Tibial artery (tissue), 4 donors: ENCODE measurements around the gene MARS2.

Experiments
- DNase-seq, 2 donors: peaks; one replicate each; pipeline ENCODE4 v3.0.0-alpha.2; 2019
- H3K27ac ChIP-seq, 2 donors: fragments of 200-600 bp; sonication (generic) in 1 of 2; 1 replicate in 1 of 2; 2 replicates in 1 of 2; pipeline ENCODE4 v1.5.1; 2018 to 2019; ENCODE audit warnings: mild to moderate bottlenecking in 1 of 2
- H3K27me3 ChIP-seq, 2 donors: fragments of 200-600 bp; sonication (generic) in 1 of 2; one replicate each; pipeline versions ENCODE4 v1.5.1 to v1.6.0; 2016 to 2019
- H3K36me3 ChIP-seq, 3 donors: fragments of 200-600 bp; sonication (generic) in 2 of 3; one replicate each; pipeline ENCODE4 v1.5.1; 2016 to 2019; ENCODE audit warnings: mild to moderate bottlenecking in 2 of 3
- H3K4me1 ChIP-seq, 4 donors: fragments of 200-600 bp; sonication (generic) in 2 of 4; 1 replicate in 3 of 4; 2 replicates in 1 of 4; pipeline ENCODE4 v1.5.1; 2016 to 2019
- H3K4me3 ChIP-seq, 2 donors: fragments of 200-600 bp; sonication (generic) in 1 of 2; 1 replicate in 1 of 2; 2 replicates in 1 of 2; pipeline ENCODE4 v1.5.1; 2018 to 2019; ENCODE audit warnings: mild to moderate bottlenecking in 2 of 2
- H3K9me3 ChIP-seq, 3 donors: fragments of 200-600 bp; sonication (generic) in 1 of 3; one replicate each; pipeline ENCODE4 v1.5.1; 2016 to 2019
- intact Hi-C: fragments of 100-400 bp; cut with DNase I; formaldehyde crosslinking; loops from one replicate; pipeline ENCODE4 v1.15.0; 2023; ENCODE audit warnings: low total_unique reads
- TF ChIP-seq, protein P1 (sequence below), 2 experiments: fragments of 200-600 bp in 1 of 2; fragments of 450-650 bp in 1 of 2; IDR thresholded peaks; one replicate each; pipeline ENCODE4 v1.5.1; 2017 to 2019; ENCODE audit warnings: antibody characterized with exemption in 2 of 2, mild to moderate bottlenecking in 1 of 2, moderate library complexity in 1 of 2

MARS2 gene

DNA sequence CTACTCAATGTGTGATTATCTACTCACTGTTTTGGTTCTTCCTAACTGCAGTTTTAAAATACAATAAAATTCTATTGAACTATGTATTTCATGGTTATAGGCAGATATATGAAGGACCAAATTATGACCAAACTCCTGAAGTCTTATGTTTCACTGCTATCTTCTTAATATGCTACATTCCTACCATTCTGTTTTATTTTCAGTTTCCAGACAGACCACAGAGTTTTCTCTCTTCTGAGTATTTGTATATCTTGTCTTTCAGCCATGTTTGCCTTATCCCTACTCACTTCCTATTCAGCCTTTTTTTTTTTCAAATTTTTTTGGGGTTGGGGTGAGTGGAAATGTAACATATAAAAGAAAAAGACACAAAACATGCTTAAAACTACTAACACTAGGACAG lies 36.1 kb upstream of the MARS2 start:
- Histone ChIP-seq H3K4me3 (no peak overlapping the region), H3K36me3 (peaks cover 0 to 18% (median 8%) of the 10 kb centered on the region in 3 donors), H3K27me3 (no peaks in the 10 kb centered on the region), H3K9me3 (peaks cover 0 to 57% (median 19%) of the 10 kb centered on the region in 3 donors), H3K27ac (no peak overlapping the region), H3K4me1 (peaks cover 0 to 16% (median 6%) of the 10 kb centered on the region in 4 donors)
- TF ChIP-seq, protein P1, sequence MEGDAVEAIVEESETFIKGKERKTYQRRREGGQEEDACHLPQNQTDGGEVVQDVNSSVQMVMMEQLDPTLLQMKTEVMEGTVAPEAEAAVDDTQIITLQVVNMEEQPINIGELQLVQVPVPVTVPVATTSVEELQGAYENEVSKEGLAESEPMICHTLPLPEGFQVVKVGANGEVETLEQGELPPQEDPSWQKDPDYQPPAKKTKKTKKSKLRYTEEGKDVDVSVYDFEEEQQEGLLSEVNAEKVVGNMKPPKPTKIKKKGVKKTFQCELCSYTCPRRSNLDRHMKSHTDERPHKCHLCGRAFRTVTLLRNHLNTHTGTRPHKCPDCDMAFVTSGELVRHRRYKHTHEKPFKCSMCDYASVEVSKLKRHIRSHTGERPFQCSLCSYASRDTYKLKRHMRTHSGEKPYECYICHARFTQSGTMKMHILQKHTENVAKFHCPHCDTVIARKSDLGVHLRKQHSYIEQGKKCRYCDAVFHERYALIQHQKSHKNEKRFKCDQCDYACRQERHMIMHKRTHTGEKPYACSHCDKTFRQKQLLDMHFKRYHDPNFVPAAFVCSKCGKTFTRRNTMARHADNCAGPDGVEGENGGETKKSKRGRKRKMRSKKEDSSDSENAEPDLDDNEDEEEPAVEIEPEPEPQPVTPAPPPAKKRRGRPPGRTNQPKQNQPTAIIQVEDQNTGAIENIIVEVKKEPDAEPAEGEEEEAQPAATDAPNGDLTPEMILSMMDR (IDR thresholded peaks at IDR 0.05): no peak
- intact Hi-C loops: no loop called here
- DNase-seq: no peak

DNA sequence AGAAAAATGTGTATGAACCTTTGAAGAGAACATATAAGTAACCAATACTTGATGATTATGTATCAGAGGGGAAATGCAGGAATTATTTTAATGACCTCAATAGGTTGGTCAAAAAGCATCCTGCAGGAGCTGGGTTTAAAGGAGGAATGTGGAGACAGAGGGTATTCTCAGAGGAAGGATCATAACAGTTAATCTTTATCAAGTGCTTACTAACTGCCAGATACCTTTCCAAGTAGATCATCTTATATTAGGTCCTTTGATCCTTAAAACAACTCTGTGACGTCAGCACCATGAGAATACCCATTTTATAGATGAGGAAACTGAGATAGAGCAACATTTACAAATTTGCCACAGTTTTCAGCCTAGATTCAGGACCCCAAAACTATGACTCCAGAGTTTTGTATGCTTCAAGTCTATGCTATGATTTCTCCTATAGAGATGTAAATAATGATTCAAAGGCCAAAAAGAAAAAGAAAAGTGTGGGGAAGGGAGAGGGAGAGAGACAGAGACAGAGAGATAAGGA lies 32.7 kb upstream of the MARS2 start:
- intact Hi-C loops: no loop called here
- Histone ChIP-seq H3K9me3 (peaks cover 0 to 34% (median 5%) of the 10 kb centered on the region in 3 donors), H3K4me1 (peaks cover 0 to 33% (median 12%) of the 10 kb centered on the region in 4 donors), H3K4me3 (no peak overlapping the region), H3K36me3 (peaks cover 0 to 14% (median 8%) of the 10 kb centered on the region in 3 donors), H3K27ac (no peak overlapping the region), H3K27me3 (no peaks in the 10 kb centered on the region)
- no peak for DNase-seq
- TF ChIP-seq, protein P1 (IDR thresholded peaks at IDR 0.05): no peak

DNA sequence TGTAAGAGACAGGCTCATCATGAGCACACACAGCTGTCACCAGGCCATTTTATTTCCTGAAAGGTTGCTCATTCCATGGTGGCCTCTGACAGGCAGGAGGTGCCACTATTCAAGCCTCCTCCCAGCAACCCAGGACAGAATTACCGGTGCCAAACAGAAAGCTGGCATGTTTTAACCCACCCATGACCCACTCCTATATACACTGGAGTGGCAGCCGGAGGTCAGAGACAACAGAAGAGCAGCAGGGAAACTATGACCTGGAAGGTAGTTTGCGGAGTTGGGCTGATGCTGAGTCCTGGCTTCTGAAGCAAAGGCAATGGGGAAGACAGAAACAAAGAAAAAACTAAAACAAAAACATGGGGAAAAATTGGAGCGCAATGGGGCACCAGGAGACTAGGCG lies 32.1 kb upstream of the MARS2 start:
- TF ChIP-seq, protein P1 (IDR thresholded peaks at IDR 0.05): no peak
- intact Hi-C loops: no loop called here
- Histone ChIP-seq H3K27ac (no peak overlapping the region), H3K27me3 (no peaks in the 10 kb centered on the region), H3K4me1 (peaks cover 0 to 37% (median 12%) of the 10 kb centered on the region in 4 donors), H3K36me3 (peaks cover 0 to 14% (median 8%) of the 10 kb centered on the region in 3 donors), H3K9me3 (peaks cover 0 to 28% (median 0%) of the 10 kb centered on the region in 3 donors), H3K4me3 (peak overlapping the region; percentile 49 to 54)
- no peak for DNase-seq

DNA sequence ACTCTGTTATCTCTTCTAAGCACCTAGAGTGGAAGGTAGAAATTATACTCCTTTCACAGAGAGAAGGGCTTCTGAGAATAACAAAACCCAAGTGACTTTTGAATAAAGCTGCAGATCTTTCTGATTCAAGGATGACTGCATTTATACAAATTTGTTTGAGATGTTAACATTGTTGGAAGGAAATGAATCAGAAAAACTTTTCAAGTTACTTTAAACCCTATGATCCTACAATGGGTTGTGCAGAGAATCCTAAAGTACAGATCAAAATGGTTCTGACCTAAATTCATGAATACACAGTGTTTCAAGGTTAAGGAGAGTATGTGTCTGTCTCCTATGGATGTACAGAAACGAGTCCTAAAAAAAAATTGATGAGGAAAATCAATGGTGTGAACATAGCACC lies 31.6 kb upstream of the MARS2 start:
- H3K27ac ChIP-seq: no peak overlapping the region
- DNase-seq: no peak
- peaks cover 0 to 23% (median 0%) of the 10 kb centered on the region in 3 donors for H3K9me3 ChIP-seq
- intact Hi-C loops: no loop called here
- H3K4me3 ChIP-seq: peak overlapping the region; percentile 49 to 54
- no peaks in the 10 kb centered on the region for H3K27me3 ChIP-seq
- peaks cover 0 to 12% (median 8%) of the 10 kb centered on the region in 3 donors for H3K36me3 ChIP-seq
- peaks cover 0 to 37% (median 12%) of the 10 kb centered on the region in 4 donors for H3K4me1 ChIP-seq
- TF ChIP-seq, protein P1 (IDR thresholded peaks at IDR 0.05): no peak

DNA sequence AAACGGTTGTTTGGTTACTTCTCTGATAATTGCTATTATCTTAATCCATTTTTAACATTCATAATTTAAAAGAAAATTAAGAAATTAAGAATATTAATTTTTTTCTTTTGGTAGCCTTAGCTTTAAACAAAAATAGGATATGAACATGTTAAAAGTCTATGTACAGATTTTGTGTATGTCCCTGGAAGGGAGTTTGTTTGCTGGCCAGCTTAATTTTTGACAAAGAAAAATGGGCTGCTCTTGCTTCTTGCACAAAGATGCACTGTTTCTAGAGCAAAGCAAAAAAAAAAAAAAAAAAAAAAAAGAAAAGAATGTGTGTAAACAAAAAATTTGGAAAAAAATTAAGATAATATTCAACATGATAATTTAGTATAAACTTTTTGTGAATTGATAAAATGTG lies 31.1 kb upstream of the MARS2 start:
- Histone ChIP-seq H3K4me3 (peak overlapping the region; percentile 49 to 54), H3K27ac (peak overlapping the region in 1 of 2 donors; percentile 80), H3K4me1 (peaks cover 0 to 37% (median 12%) of the 10 kb centered on the region in 4 donors), H3K27me3 (no peaks in the 10 kb centered on the region), H3K36me3 (peaks cover 0 to 8% (median 7%) of the 10 kb centered on the region in 3 donors), H3K9me3 (peaks cover 0 to 18% (median 0%) of the 10 kb centered on the region in 3 donors)
- DNase-seq: no peak
- intact Hi-C loops: no loop called here
- TF ChIP-seq, protein P1 (IDR thresholded peaks at IDR 0.05): no peak
